Sigmoid colon (tissue), 4 donors: ENCODE results near the gene MAP3K20.

Source experiments
- POLR2A ChIP-seq, 2 donors: fragments of 450-650 bp; IDR thresholded peaks; one replicate each; pipeline ENCODE4 v1.6.1; 2016; ENCODE audit warnings: antibody characterized with exemption in 2 of 2, mild to moderate bottlenecking in 2 of 2, moderate library complexity in 2 of 2
- POLR2AphosphoS5 ChIP-seq, 4 donors: sonication (generic); formaldehyde crosslinking; IDR thresholded peaks; one replicate each; pipeline ENCODE4 v1.6.1; 2017; ENCODE audit warnings: antibody characterized with exemption in 4 of 4

GRCh38 chr2:173034143-173034542, 41.5 kb upstream of the MAP3K20 start:
- TF ChIP-seq POLR2A (IDR thresholded peaks at IDR 0.05) = no peak
- TF ChIP-seq POLR2AphosphoS5 (IDR thresholded peaks at IDR 0.05) = no peak
